Pancreas (tissue), 10 donors: ENCODE results near the gene CAV1. TPM values are rescaled to one million over a fixed set of nuclear protein-coding genes. Genes with fewer than 3 reads are reported as not detected.

Source experiments
- ATAC-seq, 4 donors: fragments of 200-7000 bp; cut with Tn5 transposase; one replicate each; pipeline versions ENCODE4 v1.8.0 to v1.9.1; 2020; ENCODE audit warnings: mild to moderate bottlenecking in 4 of 4, moderate library complexity in 4 of 4
- DNase-seq, 6 donors: peaks; one replicate each; pipeline ENCODE4 v3.0.0-alpha.2; 2020
- FAIRE-seq: peaks from 2 replicates; lab custom pipeline; 2012; peaks lifted over from hg19 to GRCh38; lab: Jason Lieb, UNC
- H3K27ac ChIP-seq, 4 donors: fragments of 200-600 bp; sonication (generic); 1 replicate in 3 of 4; 2 replicates in 1 of 4; pipeline versions ENCODE4 v1.5.0 to v1.8.0; 2020
- H3K27me3 ChIP-seq, 4 donors: fragments of 200-600 bp; one replicate each; pipeline ENCODE4 v1.8.0; 2021
- H3K36me3 ChIP-seq, 3 donors: fragments of 200-600 bp; sonication (generic) in 1 of 3; one replicate each; pipeline versions ENCODE4 v1.5.0 to v1.8.0; 2020 to 2021
- H3K4me1 ChIP-seq, 3 donors: fragments of 200-600 bp; one replicate each; pipeline ENCODE4 v1.8.0; 2021
- H3K4me3 ChIP-seq, 4 donors: fragments of 200-600 bp; sonication (generic) in 2 of 4; one replicate each; pipeline versions ENCODE4 v1.5.0 to v1.8.0; 2020 to 2021
- H3K9me3 ChIP-seq, 4 donors: fragments of 200-600 bp; one replicate each; pipeline ENCODE4 v1.8.0; 2021
- CTCF ChIP-seq, 4 donors: fragments of 200-600 bp; sonication (generic) in 3 of 4; IDR thresholded peaks; one replicate each; pipeline versions ENCODE4 v1.5.0 to v1.8.0; 2021; ENCODE audit warnings: antibody characterized with exemption in 4 of 4
- WGBS, 2 donors: extraction: QIAGEN DNeasy Blood & Tissue Kit; methylation state at CpG; one replicate each; pipeline ENCODE4 v1.1.7; 2013; 5-methylcytosine and 5-hydroxymethylcytosine counted together
- intact Hi-C, 3 donors: fragments of 100-400 bp; cut with DNase I; formaldehyde crosslinking; loops; one replicate each; pipeline versions ENCODE4 v1.11.1 to v1.14.2; 2022
- polyA plus RNA-seq, 2 donors: library from polyadenylated mRNA; stranded (reverse); fragments of 200-250 nt; gene quantifications; one replicate each; pipeline ENCODE4 v1.2.3, GENCODE V29; 2013
- total RNA-seq, 6 donors: library from RNA; stranded (reverse); fragmentation: NEBNext Ultra II Directional in 4 of 6; extraction: Animal tissue kit (Norgen Biotek cat#: 25700) in 4 of 6; gene quantifications; one replicate each; pipeline versions ENCODE4 v1.2.1 to v1.2.4, GENCODE V29; 2021 to 2023
- donor health status: healthy with polysubstance abuse.
- donor health status: DM: no; HTN: no; CAD: no; lungs with moderate emphysema.
- donor health status: DM: no; HTN: no; CAD: no.
- donor health status: control.
- donor health status: control.
- donor health status: Bipolar disorder and iron deficiency.
- donor health status: DM: yes; HTN: yes; CAD: no.
- donor health status: DM: no; HTN: no; CAD: no.
- donor health status: DM: no; HTN: no; CAD: no.
- donor health status: DM: yes; HTN: yes; CAD: no.

CAV1 gene
- total and polyA plus RNA-seq, 8 donors: 4.6 to 19.5 (median 11.2) TPM

GRCh38 chr7:116557066-116557585 is 32.3 kb downstream of the CAV1 start:
- DNase-seq: no peak
- Histone ChIP-seq H3K4me1 (no peaks in the 10 kb centered on the region), H3K36me3 (no peaks in the 10 kb centered on the region), H3K27me3 (no peaks in the 10 kb centered on the region), H3K27ac (no peak overlapping the region), H3K9me3 (no peaks in the 10 kb centered on the region), H3K4me3 (no peak overlapping the region)
- 74 to 76% methylated on average over 3 of the region's 3 CpGs for WGBS, 2 donors
- no peak for FAIRE-seq
- TF ChIP-seq CTCF (IDR thresholded peaks at IDR 0.05): no peak
- ATAC-seq: no peak
- intact Hi-C loops: no loop called here

- H3K4me3 ChIP-seq: no peak overlapping the region
- H3K27ac ChIP-seq: no peak overlapping the region
- no peaks in the 10 kb centered on the region for H3K27me3 ChIP-seq
- FAIRE-seq (no peak), DNase-seq (no peak), ATAC-seq (no peak)
- WGBS, 2 donors: 76 to 77% methylated on average over 4 of the region's 4 CpGs
- intact Hi-C loops: no loop called here
- H3K4me1 ChIP-seq: no peaks in the 10 kb centered on the region
- TF ChIP-seq CTCF (IDR thresholded peaks at IDR 0.05): no peak
- H3K36me3 ChIP-seq: no peaks in the 10 kb centered on the region
- H3K9me3 ChIP-seq: no peaks in the 10 kb centered on the region
Observed at GRCh38 chr7:116557901-116558300, 33.1 kb downstream of the CAV1 start.

GRCh38 chr7:116560021-116560970 is 35.5 kb downstream of the CAV1 start:
- ATAC-seq (no peak), DNase-seq (no peak), FAIRE-seq (no peak)
- no peaks in the 10 kb centered on the region for H3K4me1 ChIP-seq
- no peaks in the 10 kb centered on the region for H3K27me3 ChIP-seq
- TF ChIP-seq CTCF (IDR thresholded peaks at IDR 0.05): no peak
- intact Hi-C loops: no loop called here
- no peaks in the 10 kb centered on the region for H3K9me3 ChIP-seq
- H3K27ac ChIP-seq: no peak overlapping the region
- 66 to 68% methylated on average over 7 of the region's 7 CpGs for WGBS, 2 donors
- H3K4me3 ChIP-seq: no peak overlapping the region
- no peaks in the 10 kb centered on the region for H3K36me3 ChIP-seq

GRCh38 chr7:116561697-116562483 is 37.1 kb downstream of the CAV1 start:
- FAIRE-seq: no peak
- TF ChIP-seq CTCF (IDR thresholded peaks at IDR 0.05): no peak
- DNase-seq: no peak
- Histone ChIP-seq H3K4me3 (no peak overlapping the region), H3K4me1 (no peaks in the 10 kb centered on the region), H3K27ac (no peak overlapping the region), H3K36me3 (no peaks in the 10 kb centered on the region), H3K9me3 (no peaks in the 10 kb centered on the region), H3K27me3 (no peaks in the 10 kb centered on the region)
- intact Hi-C loops: no loop called here
- 61 to 66% methylated on average over 2 of the region's 2 CpGs for WGBS, 2 donors
- ATAC-seq: peak in 1 of 4 donors; percentile 34
